Measurements from ENCODE around the gene WWP2.
A peak's percentile ranks its signal among the peaks of the same experiment; 100 is the strongest.
"Not testable (repeated sequence)": the region's sequence is repeated elsewhere in the genome, so short reads cannot be mapped to it uniquely, and the experiment has no call there.

WWP2 gene

DNA sequence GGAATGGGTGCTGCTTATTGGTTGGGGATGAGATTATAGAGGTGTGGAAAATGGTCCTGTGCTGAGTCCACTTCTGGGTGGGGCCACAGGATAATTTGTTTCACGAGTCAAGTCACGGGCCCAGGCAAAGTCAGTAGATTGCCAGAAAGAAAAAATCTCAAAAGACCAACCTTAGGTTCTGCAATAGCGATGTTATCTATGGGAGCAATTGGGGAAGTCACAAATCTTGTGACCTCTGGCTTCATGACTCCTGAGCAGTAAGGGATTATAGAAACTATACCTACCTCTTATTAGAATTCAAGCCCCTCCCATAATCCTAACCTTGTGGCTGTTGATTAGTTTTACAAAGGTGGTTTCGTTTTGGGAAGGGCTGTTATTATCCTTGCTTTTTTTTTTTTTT is 31.4 kb downstream of the WWP2 start:
- TF ChIP-seq, protein P1, sequence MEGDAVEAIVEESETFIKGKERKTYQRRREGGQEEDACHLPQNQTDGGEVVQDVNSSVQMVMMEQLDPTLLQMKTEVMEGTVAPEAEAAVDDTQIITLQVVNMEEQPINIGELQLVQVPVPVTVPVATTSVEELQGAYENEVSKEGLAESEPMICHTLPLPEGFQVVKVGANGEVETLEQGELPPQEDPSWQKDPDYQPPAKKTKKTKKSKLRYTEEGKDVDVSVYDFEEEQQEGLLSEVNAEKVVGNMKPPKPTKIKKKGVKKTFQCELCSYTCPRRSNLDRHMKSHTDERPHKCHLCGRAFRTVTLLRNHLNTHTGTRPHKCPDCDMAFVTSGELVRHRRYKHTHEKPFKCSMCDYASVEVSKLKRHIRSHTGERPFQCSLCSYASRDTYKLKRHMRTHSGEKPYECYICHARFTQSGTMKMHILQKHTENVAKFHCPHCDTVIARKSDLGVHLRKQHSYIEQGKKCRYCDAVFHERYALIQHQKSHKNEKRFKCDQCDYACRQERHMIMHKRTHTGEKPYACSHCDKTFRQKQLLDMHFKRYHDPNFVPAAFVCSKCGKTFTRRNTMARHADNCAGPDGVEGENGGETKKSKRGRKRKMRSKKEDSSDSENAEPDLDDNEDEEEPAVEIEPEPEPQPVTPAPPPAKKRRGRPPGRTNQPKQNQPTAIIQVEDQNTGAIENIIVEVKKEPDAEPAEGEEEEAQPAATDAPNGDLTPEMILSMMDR (IDR thresholded peaks at IDR 0.05; ENCODE audit: control insufficient read depth, insufficient read depth, low read depth, low read length, missing control alignments) = no peak
- DNase-seq (ENCODE audit: low read depth) = no peak
- no peak overlapping the region for H3K4me3 ChIP-seq (ENCODE audit: control insufficient read depth, low read depth, low read length)

DNA sequence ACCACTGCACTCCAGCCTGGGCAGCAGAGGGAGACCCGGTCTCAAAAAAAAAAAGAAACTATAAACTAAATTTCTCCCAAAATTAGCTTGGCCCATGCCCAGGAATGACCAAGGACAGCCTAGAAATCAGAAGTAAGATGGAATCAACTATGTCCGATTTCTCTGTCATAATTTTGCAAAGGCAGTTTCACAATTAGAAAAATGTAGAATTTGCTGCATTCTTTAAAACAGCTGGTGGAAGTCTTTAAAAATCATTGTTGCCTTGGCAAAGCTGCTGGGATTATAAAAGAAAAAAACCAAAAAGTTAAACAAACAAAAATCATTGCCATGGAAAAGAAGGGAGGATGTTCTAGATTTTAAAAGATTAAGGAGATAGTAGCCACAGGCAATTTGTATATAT is 32.4 kb downstream of the WWP2 start:
- TF ChIP-seq, protein P1 (IDR thresholded peaks at IDR 0.05; ENCODE audit: control insufficient read depth, insufficient read depth, low read depth, low read length, missing control alignments) = no peak
- no peak for DNase-seq (ENCODE audit: low read depth)
- no peak overlapping the region for H3K4me3 ChIP-seq (ENCODE audit: control insufficient read depth, low read depth, low read length)

DNA sequence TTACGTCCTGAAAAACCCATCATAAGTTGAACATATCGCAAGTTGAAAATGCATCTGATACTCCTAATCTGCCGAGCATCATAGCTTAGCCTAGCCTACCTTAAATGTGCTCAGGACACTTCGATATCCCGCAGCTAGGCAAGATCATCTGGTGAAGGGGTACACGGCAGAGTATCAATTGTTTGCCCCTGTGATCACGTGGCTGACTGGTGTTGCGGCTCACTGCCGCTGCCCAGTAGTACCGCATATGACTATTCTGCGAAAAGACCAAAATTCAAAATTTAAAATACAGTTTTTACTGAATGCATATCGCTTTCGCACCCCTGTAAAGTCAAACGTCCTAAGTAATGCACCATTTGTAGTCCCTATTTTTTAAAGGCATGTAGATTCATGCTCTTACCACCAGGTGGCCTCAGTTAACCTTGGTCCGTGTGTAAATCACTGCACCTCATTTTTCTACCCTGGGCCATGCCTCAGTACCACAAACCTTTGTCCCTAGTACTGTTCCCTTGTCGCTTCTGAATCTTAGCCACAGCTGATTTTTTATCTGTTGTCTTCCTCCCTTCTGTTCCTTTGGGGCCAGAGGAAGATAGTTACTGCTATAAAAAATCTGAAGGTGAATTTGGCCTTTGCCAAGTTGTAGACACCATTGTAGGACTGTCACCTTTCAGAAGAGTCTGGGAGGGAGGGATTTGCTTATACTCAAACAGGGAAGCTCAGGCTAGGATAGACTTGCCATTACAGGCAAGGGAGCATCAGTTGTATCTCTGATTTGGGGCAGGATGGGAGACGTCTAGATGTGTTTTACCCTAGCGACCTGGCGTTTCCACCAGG is 34.4 kb downstream of the WWP2 start:
- DNase-seq (ENCODE audit: low read depth) = peak; percentile 25
- H3K4me3 ChIP-seq (ENCODE audit: control insufficient read depth, low read depth, low read length) = no peak overlapping the region
- TF ChIP-seq, protein P1 (IDR thresholded peaks at IDR 0.05; ENCODE audit: control insufficient read depth, insufficient read depth, low read depth, low read length, missing control alignments) = peak; percentile 77

DNA sequence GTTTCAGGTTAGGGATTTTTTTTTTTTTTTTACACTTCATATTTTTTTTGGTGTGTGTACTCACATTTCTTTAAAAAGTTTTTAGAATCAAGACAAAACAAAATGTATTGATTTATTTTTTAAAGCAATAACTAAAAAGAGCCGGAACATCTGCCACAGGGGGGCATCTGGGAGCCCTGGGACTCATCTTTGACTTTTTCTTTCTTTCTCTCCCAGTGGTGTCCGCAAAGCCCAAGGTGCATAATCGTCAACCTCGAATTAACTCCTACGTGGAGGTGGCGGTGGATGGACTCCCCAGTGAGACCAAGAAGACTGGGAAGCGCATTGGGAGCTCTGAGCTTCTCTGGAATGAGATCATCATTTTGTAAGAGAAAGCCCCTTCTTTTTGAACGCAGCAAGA is 36.3 kb downstream of the WWP2 start:
- TF ChIP-seq, protein P1 (IDR thresholded peaks at IDR 0.05; ENCODE audit: control insufficient read depth, insufficient read depth, low read depth, low read length, missing control alignments) = peak; percentile 58
- no peak for DNase-seq (ENCODE audit: low read depth)
- H3K4me3 ChIP-seq (ENCODE audit: control insufficient read depth, low read depth, low read length) = no peak overlapping the region

DNA sequence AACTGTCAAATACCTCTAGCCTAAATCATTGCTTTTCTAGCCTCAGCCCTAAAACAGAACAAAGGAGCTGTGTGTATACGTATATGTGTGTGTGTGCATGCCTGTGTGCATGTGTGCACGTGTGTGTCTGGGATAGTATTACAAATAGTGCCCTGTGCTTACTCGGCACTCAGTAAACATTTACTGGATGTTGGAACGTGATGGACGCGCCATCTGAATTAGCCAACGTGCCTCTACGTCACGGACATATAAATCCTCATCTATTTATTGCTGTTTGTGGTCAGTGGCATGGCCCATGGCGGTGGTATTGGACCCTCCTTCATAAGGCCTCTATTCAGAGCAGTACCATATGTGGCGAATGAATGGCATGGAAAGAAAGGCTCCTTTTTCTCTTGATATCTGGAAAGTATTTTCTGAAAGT is 37.5 kb downstream of the WWP2 start:
- no peak for DNase-seq (ENCODE audit: low read depth)
- no peak overlapping the region for H3K4me3 ChIP-seq (ENCODE audit: control insufficient read depth, low read depth, low read length)
- TF ChIP-seq, protein P1 (IDR thresholded peaks at IDR 0.05; ENCODE audit: control insufficient read depth, insufficient read depth, low read depth, low read length, missing control alignments) = no peak

DNA sequence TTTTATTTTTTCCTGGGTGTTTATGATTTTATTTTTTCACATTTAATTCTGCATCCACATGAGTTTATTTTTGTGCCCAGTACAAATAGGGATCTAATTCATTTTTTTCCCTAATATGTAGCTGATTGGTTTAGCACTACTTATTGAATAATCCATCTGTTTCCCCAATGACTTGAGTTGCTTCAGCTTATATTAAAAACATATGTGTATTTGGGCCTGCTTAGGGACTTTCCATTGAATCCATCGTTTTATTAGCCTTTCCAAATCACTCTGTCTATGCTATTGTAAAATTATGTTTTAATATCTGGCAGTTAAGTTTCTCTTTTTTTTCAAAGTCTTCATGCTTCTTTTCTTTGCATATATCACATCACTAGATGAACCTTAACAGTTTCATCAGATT is 42.2 kb downstream of the WWP2 start:
- TF ChIP-seq, protein P1 (IDR thresholded peaks at IDR 0.05; ENCODE audit: control insufficient read depth, insufficient read depth, low read depth, low read length, missing control alignments) = no peak
- DNase-seq (ENCODE audit: low read depth) = peak; percentile 13

DNA sequence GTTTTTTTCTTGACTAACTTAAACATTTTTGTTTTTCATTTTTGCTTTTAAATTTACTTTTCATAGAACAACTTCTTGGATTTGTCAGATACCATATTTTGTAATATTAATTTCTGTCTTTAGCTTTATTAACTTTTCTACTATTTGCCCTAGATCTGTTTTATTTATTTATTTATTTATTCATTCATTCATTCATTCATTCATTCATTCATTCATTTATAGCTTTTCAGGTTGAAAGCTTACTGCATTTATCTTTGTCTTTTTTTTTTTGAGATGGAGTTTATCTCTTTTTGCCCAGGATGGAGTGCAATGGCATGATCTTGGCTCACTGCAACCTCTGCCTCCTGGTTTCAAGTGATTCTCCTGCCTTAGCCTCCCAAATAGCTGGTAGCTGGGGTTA is 44.6 kb downstream of the WWP2 start:
- DNase-seq (ENCODE audit: low read depth); H3K4me3 ChIP-seq (ENCODE audit: control insufficient read depth, low read depth, low read length): not testable (repeated sequence)

More for the DNA sequence above, 42.2 kb downstream of the WWP2 start:
- no peak overlapping the region for H3K4me3 ChIP-seq (ENCODE audit: control insufficient read depth, low read depth, low read length)

All from AG09309 (cell line).